ENCODE measurements around the gene MAGI2.

The MAGI2 gene

DNA sequence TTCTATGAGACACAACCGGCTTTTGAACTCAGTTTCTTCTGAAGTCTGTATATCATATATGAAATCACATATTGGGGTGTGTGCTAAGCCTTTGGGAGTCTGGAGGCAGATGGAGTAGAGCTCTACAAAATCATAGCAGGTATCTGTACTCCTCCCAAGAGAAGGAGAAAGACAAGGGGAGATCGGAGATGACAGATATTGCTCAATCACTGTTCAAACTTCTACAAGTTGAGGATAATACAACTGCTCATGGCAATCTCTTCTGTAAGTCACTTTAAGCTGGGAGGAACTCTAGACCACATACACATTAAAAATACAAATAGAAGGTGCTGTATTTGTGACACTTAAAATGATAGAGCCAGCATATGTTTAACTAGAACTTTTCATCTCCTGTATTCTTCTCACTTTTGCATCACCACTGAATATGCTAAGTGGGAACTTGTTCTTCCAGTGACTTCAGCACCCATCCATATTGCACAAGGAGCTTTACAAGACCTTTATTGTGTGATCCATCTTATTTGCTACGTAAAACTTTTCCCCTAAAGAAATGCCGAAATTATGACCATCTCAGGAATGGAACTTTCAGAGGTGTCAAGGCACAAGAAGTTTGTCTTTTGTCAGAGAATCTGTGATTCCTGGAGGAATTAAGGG lies 1273.5 kb downstream of the MAGI2 start:
- DNase-seq (ENCODE audit: low read depth, low spot score), result no peak

GRCh38 chr7:78179211-78179610 lies 1274.3 kb downstream of the MAGI2 start:
- DNase-seq (ENCODE audit: low read depth, low spot score), result no peak

- DNase-seq (ENCODE audit: low read depth, low spot score), result no peak
Measured at GRCh38 chr7:78178319-78178718, 1275.1 kb downstream of the MAGI2 start.

GRCh38 chr7:78176171-78176570 lies 1277.3 kb downstream of the MAGI2 start:
- DNase-seq (ENCODE audit: low read depth, low spot score), result peak; percentile 88

GRCh38 chr7:78175330-78176100 lies 1278.0 kb downstream of the MAGI2 start:
- no peak for DNase-seq (ENCODE audit: low read depth, low spot score)

DNA sequence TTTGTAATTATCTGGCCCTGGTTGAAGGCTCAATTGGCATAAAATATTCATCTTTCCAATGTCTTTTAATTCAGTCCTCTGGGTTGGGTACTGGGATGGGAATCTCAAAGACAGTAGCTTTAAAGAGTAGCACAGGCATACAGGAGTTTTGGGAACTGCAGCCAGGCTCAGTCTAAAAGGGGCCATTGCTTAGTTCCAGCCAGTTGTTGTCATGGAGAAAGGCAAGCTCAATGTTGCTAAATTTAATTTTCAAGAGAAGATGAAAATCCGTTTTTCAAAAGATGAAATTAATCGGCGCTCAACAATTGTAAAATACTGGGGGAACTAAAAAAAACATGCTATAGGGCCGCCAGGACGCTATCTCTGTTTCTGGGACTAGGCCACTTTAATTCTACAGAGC lies 1279.8 kb downstream of the MAGI2 start:
- no peak for DNase-seq (ENCODE audit: low read depth, low spot score)

GRCh38 chr7:78172933-78173591 lies 1280.4 kb downstream of the MAGI2 start:
- DNase-seq (ENCODE audit: low read depth, low spot score), result no peak

DNA sequence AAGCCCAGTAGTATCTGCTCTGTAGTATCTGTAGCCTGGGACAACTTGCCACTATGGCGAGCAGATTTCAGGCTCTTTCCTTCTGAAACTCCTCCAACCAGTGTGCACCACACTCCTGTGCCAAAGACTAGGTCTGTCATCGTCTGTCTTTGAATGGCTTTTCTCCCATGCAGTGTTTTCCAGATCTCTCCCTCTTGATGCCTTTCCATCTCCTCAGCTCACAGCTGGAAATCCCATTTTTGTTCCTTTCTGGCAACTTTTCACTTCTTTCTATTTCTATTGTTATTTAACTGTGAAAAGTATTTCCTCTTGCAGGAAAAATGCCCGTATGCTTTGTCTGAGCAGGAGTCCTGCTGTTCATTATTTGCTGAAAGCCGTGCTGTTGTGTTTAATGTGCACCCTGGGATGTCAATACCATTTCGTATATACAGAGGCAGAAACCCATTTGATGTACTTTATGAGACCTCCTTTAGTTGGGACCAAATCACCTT lies 1281.2 kb downstream of the MAGI2 start:
- DNase-seq (ENCODE audit: low read depth, low spot score), result peak; percentile 13

DNA sequence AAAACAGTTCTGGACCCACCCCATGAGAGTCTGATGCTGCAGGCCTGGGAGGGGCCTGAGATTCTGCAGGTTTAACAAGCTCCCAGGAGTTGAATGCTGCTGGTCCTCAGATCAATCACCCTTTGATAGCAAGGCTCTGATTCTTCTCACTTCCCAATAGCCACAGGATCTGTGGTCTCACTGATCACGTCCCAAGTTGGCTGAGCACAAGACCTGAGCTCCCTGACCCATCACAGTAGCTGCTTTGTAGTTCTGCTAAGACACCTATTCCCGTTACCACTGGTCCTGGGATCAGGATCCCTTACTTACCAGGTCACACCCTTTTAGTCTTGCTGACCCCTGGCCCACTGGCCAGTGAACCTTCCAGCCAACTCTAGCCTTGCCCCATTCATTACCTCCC lies 1282.1 kb downstream of the MAGI2 start:
- peak; percentile 20 for DNase-seq (ENCODE audit: low read depth, low spot score)

DNA sequence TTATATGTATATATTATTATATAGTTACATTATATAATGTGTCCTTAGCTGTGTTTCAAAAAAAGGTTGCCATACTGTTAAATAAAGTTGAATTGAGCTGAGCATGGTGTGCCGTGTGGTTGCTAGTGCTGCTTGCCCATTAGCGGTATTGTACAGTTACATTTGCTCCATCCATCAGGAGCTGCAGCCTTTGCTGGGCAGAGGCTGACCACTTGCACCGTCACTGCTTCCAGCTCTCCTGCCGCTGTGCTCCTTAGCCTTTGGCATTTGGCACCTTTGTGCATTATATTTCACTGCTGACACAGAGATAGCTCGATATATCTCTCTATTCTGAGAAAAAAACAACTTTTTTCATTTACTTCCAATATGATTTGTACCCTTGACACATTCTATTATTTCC lies 1282.7 kb downstream of the MAGI2 start:
- DNase-seq (ENCODE audit: low read depth, low spot score), result no peak

DNA sequence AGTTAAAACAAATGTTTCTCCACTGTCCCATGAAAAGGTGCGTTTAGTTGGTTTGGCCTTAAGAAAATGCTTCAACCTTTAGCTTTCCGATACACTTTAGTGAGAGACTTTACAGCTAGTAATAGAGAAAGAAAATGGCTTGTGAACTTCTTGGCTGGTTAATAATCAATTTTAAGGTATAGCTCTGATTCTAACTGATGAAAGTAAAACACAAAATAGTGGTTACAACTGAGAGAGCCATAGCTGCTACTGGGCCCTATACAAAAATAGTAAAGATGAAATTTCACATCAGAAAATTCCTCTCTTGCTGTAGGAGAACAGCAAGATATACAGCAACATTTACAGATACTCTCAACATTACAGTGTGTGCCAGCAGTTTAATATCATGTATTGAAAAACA lies 1283.5 kb downstream of the MAGI2 start:
- no peak for DNase-seq (ENCODE audit: low read depth, low spot score)

DNA sequence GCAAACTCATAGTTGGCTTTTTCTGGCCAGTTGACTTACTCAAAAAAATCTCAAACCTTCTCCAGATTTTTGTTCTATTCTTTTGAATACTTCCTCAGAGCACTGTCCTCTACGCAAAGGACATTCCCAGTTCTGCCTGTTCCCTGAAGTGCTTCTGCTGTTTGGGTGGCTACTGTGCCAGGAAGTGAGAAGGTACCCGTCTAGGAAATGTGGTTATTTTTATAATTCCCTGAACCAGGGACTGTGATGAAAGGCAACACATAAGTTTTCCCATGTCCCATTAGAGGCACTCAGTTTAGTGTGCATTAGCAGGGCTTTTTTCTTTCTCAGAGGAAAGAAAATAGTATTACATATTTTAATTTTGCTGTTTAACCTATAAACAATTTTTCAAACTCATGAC lies 1284.6 kb downstream of the MAGI2 start:
- DNase-seq (ENCODE audit: low read depth, low spot score), result no peak

GRCh38 chr7:78167860-78168259 lies 1285.6 kb downstream of the MAGI2 start:
- DNase-seq (ENCODE audit: low read depth, low spot score), result no peak

GRCh38 chr7:78165854-78166253 lies 1287.6 kb downstream of the MAGI2 start:
- DNase-seq (ENCODE audit: low read depth, low spot score), result no peak

DNA sequence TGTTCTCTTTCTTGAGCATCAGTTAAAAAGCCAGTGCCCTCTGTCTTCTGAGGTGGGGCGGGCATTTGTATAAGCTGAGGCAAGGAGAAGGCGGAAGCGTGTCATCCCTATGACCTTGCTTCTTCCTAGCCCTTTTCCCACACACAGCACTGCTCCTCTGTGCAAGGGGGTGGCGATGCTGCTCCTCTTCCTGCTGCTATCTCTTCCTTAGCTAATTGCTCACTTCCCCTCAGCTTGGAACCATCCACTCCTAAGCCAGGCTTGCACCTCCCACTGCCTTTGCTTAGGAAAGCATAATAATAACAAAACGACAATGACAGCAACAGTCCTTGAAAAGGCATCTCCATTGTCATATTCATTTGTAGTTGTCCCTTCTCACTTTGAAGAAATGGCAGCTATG lies 1288.0 kb downstream of the MAGI2 start:
- peak; percentile 12 for DNase-seq (ENCODE audit: low read depth, low spot score)

GRCh38 chr7:78164459-78164858 lies 1289.0 kb downstream of the MAGI2 start:
- DNase-seq (ENCODE audit: low read depth, low spot score), result no peak

- no peak for DNase-seq (ENCODE audit: low read depth, low spot score)
Measured at GRCh38 chr7:78161781-78162180, 1291.7 kb downstream of the MAGI2 start.

DNA sequence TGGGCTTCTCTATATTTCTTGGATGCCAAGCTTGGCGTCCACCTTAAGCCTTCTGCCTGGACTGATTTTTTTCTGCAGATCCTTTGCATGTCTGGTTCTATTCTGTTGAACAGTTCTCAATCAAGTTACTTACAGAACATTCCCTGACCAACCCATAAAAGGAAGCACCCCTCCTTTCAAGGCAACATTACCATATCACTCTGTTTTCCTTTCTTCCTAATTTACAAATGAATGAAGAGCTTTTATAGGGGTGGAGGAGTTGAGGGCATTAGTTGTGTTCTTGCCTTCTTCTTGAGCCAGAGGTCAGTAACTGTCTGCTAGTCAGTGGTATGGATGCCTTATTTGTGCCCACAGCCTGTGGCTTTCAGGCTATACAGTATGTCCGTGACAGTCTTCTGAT lies 1293.9 kb downstream of the MAGI2 start:
- DNase-seq (ENCODE audit: low read depth, low spot score), result peak; percentile 16

GRCh38 chr7:78153285-78153684 lies 1300.2 kb downstream of the MAGI2 start:
- no peak for DNase-seq (ENCODE audit: low read depth, low spot score)

DNA sequence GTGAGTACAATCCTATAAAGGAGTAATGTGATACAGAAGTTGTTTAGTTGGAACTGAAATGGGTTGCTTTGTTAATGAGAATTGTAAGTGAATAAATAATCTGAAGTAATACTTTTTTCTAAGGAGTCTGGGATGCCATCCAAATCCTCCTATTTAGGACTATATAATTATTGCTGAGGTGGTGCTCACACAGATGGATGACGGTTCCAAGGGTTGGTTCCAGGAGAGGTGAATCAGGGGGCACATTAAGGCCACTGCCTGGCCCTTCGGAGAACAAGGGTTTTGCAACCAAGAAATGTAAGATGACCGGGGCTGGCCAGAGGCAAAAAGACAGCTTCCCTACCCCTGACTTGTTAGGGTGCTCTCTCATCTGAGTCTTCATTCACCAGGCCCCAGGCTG lies 1302.2 kb downstream of the MAGI2 start:
- DNase-seq (ENCODE audit: low read depth, low spot score), result no peak

GRCh38 chr7:78149787-78150186 lies 1303.7 kb downstream of the MAGI2 start:
- no peak for DNase-seq (ENCODE audit: low read depth, low spot score)

DNA sequence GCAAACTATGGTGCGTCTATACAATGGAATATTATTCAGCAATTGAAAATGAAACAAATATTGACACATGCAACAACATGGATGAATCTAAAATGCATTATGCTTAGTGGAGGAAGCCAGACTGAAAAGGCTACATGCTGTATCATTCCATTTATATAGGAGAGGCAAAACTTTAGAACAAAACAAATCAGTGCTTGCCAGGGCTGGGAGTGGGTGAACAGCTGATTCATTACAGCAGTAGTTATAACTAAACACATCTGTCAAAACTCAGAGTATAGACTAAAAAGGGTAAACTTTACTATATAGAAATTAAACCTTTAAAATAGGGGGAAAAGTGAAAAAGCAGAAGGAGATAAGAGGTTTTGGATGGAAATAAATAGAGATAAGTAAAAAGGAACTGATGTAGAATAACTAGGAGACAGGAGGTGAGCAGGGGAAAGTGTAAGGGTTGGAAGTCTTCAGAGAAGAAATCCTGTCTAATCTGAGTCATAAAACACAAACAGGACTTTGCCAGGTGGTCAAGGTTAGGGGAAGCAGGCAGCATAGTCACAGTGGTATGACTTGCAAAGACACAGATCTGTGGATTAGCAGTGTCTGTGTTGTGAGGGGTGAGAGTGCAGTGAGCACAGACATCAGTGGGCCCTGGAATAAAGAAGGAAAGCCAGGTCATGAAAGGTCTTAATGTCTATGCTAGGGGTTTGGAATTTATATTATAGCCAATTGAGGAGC lies 1305.1 kb downstream of the MAGI2 start:
- DNase-seq (ENCODE audit: low read depth, low spot score), result no peak
